ENCODE results near the gene NPPC. TPM values are rescaled to one million over a fixed set of nuclear protein-coding genes. Genes with fewer than 3 reads are reported as not detected.

The NPPC gene
- total RNA-seq, 2 experiments from 2014 or later = not detected

DNA sequence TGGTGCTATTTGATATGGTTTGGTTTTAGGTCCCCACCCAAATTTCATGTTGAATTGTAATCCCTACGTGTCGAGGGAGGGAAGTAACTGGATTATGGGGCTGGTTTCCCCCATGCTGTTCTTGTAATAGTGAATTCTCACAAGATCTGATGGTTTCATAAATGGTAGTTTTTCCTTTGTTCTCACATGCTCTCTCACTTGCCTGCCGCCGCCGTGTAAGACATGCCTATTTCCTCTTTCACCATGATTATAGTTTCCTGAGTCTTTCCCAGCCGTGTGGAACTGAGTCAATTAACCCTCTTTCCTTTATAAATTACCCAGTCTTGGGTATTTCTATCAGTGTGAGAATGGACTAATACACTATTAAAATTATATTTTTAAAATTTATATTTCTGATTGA lies 42.6 kb upstream of the NPPC start:
- Histone ChIP-seq H3K9me2 (ENCODE audit: insufficient read depth, low read length) (no peaks in the 10 kb centered on the region), H3K4me1 (ENCODE audit: insufficient read depth, low read length, poor library complexity, severe bottlenecking) (peaks cover 13% of the 10 kb centered on the region), H3K36me3 (ENCODE audit: insufficient read depth, low read length) (peaks cover 10% of the 10 kb centered on the region), H3K4me2 (ENCODE audit: low read length) (no peak overlapping the region), H3K79me2 (ENCODE audit: insufficient read depth, low read depth, low read length) (peaks cover 38% of the 10 kb centered on the region; the same call in 1 of the 2 replicates), H2AFZ (ENCODE audit: low read length) (no peak overlapping the region), H3K9me3 (ENCODE audit: low read length) (peaks cover 12% of the 10 kb centered on the region; the same call in 1 of the 2 replicates), H3K27ac (ENCODE audit: low read depth, low read length, poor library complexity, severe bottlenecking) (no peak overlapping the region), H4K20me1 (ENCODE audit: insufficient read depth, low read length) (no peaks in the 10 kb centered on the region), H3K4me3 (ENCODE audit: low read depth, low read length, poor library complexity, severe bottlenecking) (no peak overlapping the region)
- ChIA-PET CTCF (ENCODE audit: unreplicated experiment) (no interaction called here), POLR2A (interaction anchor here (0.6 kb wide), 2 partner anchors 9 to 181 kb away, joined by 3 to 4 read pairs; no protein-coding TSS in a partner anchor)
- BruUV-seq (replicated peaks) = no TSS peak
- DNase-seq (ENCODE audit: low spot score) = no peak
- intact Hi-C loops (cut with micrococcal nuclease; ENCODE audit: unreplicated experiment) = no loop called here
- TF ChIP-seq, protein P1, sequence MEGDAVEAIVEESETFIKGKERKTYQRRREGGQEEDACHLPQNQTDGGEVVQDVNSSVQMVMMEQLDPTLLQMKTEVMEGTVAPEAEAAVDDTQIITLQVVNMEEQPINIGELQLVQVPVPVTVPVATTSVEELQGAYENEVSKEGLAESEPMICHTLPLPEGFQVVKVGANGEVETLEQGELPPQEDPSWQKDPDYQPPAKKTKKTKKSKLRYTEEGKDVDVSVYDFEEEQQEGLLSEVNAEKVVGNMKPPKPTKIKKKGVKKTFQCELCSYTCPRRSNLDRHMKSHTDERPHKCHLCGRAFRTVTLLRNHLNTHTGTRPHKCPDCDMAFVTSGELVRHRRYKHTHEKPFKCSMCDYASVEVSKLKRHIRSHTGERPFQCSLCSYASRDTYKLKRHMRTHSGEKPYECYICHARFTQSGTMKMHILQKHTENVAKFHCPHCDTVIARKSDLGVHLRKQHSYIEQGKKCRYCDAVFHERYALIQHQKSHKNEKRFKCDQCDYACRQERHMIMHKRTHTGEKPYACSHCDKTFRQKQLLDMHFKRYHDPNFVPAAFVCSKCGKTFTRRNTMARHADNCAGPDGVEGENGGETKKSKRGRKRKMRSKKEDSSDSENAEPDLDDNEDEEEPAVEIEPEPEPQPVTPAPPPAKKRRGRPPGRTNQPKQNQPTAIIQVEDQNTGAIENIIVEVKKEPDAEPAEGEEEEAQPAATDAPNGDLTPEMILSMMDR (conservative IDR thresholded peaks at IDR 0.05; ENCODE audit: low read length) = no peak
- TF ChIP-seq EZH2phosphoT487 (IDR thresholded peaks at IDR 0.05; ENCODE audit: borderline replicate concordance, low read depth, low read length) = no peak

DNA sequence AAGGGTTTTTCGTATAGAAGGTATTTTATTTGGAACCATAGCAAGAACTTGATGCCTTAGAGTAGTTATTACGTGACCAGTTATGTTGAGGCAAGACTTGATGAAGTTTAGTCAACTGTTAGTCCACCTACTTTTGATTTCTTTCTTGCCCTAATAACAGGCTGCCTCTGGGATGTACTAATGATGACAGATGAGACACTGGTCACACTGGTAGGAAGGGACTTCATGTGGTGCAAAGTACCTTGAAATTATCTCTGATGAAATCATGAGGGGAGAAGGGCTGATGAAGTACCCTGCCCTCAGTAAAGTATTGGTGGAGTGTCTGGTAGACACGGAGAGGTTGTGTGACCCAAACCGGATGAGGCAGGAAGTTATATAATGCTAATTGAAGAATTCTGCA lies 40.7 kb upstream of the NPPC start:
- intact Hi-C loops (cut with micrococcal nuclease; ENCODE audit: unreplicated experiment) = no loop called here
- CTCF ChIA-PET (ENCODE audit: unreplicated experiment) = no interaction called here
- peaks cover 4% of the 10 kb centered on the region; the same call in 1 of the 2 replicates for H3K36me3 ChIP-seq (ENCODE audit: insufficient read depth, low read length)

DNA sequence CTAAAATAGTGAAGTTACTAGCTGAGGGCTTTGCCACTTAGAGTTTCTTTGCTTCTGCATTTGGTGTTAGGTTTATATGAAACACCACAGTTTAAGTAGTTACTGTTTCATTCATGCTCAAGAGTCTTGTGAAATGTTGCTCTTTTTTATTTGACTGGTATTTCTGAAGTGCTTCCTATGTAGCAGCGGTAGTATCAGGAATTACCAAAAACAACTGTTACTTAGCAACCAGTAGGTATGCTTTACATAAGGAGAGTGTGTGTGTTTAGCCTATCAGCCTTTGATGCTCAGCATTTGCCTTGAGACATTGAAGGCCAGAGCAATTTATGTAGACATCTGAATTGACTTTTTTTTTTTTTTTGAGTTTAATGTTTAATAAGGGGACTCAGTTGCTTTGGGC lies 38.9 kb upstream of the NPPC start:
- H3K4me1 ChIP-seq (ENCODE audit: insufficient read depth, low read length, poor library complexity, severe bottlenecking) = peaks cover 21% of the 10 kb centered on the region
- ChIA-PET POLR2A (interaction anchor here (0.6 to 1.1 kb wide), 2 partner anchors 14 to 113 kb away, joined by 3 to 5 read pairs; no protein-coding TSS in a partner anchor), CTCF (ENCODE audit: unreplicated experiment) (no interaction called here)
- DNase-seq (ENCODE audit: low spot score) = peak; percentile 11
- no TSS peak for BruUV-seq (replicated peaks)
- TF ChIP-seq, protein P1 (conservative IDR thresholded peaks at IDR 0.05; ENCODE audit: low read length) = no peak
- TF ChIP-seq EZH2phosphoT487 (IDR thresholded peaks at IDR 0.05; ENCODE audit: borderline replicate concordance, low read depth, low read length) = no peak
- no peak overlapping the region for H2AFZ ChIP-seq (ENCODE audit: low read length)
- H3K4me3 ChIP-seq (ENCODE audit: low read depth, low read length, poor library complexity, severe bottlenecking) = no peak overlapping the region
- H4K20me1 ChIP-seq (ENCODE audit: insufficient read depth, low read length) = no peaks in the 10 kb centered on the region
- H3K36me3 ChIP-seq (ENCODE audit: insufficient read depth, low read length) = peaks cover 1% of the 10 kb centered on the region; the same call in 1 of the 2 replicates
- intact Hi-C loops (cut with micrococcal nuclease; ENCODE audit: unreplicated experiment) = no loop called here
- H3K4me2 ChIP-seq (ENCODE audit: low read length) = 0 out of 2 replicates have a peak overlapping the region, but pooled peaks have one; percentile 24
- H3K27ac ChIP-seq (ENCODE audit: low read depth, low read length, poor library complexity, severe bottlenecking) = no peak overlapping the region
- H3K9me2 ChIP-seq (ENCODE audit: insufficient read depth, low read length) = no peaks in the 10 kb centered on the region
- H3K79me2 ChIP-seq (ENCODE audit: insufficient read depth, low read depth, low read length) = peaks cover 46% of the 10 kb centered on the region
- H3K9me3 ChIP-seq (ENCODE audit: low read length) = peaks cover 10% of the 10 kb centered on the region; the same call in 1 of the 2 replicates

More for the DNA sequence above, 40.7 kb upstream of the NPPC start:
- Histone ChIP-seq H4K20me1 (ENCODE audit: insufficient read depth, low read length) (no peaks in the 10 kb centered on the region), H3K9me2 (ENCODE audit: insufficient read depth, low read length) (no peaks in the 10 kb centered on the region), H3K79me2 (ENCODE audit: insufficient read depth, low read depth, low read length) (peaks cover 47% of the 10 kb centered on the region), H3K4me2 (ENCODE audit: low read length) (no peak overlapping the region), H3K4me3 (ENCODE audit: low read depth, low read length, poor library complexity, severe bottlenecking) (no peak overlapping the region), H3K4me1 (ENCODE audit: insufficient read depth, low read length, poor library complexity, severe bottlenecking) (peaks cover 13% of the 10 kb centered on the region), H2AFZ (ENCODE audit: low read length) (no peak overlapping the region), H3K9me3 (ENCODE audit: low read length) (peaks cover 12% of the 10 kb centered on the region; the same call in 1 of the 2 replicates), H3K27ac (ENCODE audit: low read depth, low read length, poor library complexity, severe bottlenecking) (no peak overlapping the region)
- TF ChIP-seq, protein P1 (conservative IDR thresholded peaks at IDR 0.05; ENCODE audit: low read length) = no peak
- TF ChIP-seq EZH2phosphoT487 (IDR thresholded peaks at IDR 0.05; ENCODE audit: borderline replicate concordance, low read depth, low read length) = no peak
- BruUV-seq (replicated peaks) = no TSS peak
- POLR2A ChIA-PET = interaction anchor here (0.5 kb wide), 1 partner anchor 9 kb away, joined by 5 read pairs; no protein-coding TSS in a partner anchor
- no peak for DNase-seq (ENCODE audit: low spot score)

Data from OCI-LY7 (cell line).